C4-2B (cell line): ENCODE results near the gene CASZ1.

ENCODE experiments used
- H3K27ac ChIP-seq: fragments of 450-650 bp; 2 replicates; pipeline ENCODE4 v1.5.1; 2017
- ZFX ChIP-seq: fragments of 450-650 bp; IDR thresholded peaks from 2 replicates; pipeline ENCODE4 v1.6.1; 2017
- TF ChIP-seq, protein P1 (sequence below): fragments of 450-650 bp; conservative IDR thresholded peaks from 2 replicates; pipeline ENCODE4 v1.5.1; 2017; ENCODE audit warnings: mild to moderate bottlenecking

The CASZ1 gene

DNA sequence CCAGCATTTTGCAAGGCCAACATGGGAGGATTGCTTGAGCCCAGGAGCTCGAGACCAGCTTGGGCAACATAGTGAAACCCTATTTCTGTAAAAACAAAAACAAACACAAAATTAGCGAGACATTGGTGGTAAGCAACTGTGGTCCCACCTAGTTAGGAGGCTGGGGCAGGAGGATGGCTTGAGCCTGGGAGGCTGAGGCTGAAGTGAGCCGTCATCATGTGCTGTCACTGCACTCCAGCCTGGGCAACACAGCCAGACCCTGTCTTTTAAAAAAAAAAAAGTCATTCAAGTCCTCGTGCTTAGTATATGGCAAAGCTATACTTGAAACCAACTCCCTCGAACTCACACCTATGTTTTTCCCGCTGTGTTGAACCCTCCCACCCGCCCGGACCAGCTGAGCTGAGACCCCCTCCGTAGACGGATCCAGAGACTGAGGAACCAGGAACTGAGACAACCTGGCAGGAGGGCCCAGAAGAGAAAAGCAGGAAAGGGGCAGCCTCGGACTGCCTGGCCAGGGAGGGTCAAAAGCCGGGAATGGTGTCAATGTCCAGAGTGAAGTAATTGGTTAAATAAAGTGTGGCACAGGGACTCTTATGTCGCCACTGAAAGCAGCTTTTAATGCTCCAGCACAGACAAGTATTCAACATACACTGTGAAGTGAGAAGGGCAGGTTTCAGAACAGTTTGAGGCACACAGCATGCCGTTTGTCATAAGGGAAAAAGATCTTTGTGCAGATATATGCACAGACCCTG, 32.8 kb upstream of the CASZ1 start:
- TF ChIP-seq, protein P1, sequence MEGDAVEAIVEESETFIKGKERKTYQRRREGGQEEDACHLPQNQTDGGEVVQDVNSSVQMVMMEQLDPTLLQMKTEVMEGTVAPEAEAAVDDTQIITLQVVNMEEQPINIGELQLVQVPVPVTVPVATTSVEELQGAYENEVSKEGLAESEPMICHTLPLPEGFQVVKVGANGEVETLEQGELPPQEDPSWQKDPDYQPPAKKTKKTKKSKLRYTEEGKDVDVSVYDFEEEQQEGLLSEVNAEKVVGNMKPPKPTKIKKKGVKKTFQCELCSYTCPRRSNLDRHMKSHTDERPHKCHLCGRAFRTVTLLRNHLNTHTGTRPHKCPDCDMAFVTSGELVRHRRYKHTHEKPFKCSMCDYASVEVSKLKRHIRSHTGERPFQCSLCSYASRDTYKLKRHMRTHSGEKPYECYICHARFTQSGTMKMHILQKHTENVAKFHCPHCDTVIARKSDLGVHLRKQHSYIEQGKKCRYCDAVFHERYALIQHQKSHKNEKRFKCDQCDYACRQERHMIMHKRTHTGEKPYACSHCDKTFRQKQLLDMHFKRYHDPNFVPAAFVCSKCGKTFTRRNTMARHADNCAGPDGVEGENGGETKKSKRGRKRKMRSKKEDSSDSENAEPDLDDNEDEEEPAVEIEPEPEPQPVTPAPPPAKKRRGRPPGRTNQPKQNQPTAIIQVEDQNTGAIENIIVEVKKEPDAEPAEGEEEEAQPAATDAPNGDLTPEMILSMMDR, result no peak
- TF ChIP-seq ZFX, result no peak

DNA sequence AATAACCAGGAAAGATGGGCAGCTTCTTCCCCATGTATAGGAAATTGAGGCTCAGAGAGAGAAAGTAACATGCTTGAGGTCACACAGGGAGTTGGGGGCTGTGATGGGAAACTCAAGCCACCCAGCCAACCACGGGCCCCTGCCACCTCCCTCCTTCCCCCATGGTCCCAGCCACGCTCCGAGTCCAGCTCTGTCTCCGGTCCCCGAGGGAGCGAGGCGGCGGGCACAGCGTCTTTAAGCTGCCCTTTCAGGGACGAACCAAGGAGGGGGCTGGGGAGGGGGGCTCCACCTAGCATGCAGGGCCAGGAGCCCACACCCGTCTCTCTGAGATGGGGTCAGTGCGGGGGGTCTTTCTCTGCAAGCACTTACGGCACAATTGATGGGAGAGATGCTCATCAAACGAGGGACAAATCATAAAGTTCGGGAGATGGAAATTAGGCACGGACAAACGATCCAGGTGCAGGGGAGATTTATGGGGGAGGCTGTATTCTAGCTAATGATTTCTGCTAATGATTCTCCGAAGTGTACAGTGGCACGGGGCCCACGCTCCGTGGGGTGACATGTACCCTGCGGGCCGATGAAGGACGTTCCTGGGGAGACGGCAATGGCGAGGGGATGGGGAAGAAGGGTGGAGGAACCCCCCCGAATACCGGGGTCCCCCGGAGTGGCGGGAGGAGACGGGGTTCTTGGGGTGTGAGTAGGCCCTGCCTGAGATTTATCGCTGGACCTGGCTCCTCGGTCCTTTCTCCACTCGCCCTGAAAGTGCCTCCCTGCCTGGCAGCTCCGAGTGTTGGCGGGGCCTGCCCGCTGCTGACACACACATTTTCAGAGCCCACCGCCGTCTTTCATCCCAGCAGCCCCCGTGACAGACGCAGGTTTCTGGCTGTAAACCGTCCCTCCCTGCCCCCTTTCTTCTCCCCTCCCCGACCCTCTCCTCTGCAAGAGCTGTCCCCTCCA, 31.2 kb upstream of the CASZ1 start:
- no peak overlapping the region for H3K27ac ChIP-seq
- no peak for TF ChIP-seq ZFX
- TF ChIP-seq, protein P1, result no peak

More for the DNA sequence above, 32.8 kb upstream of the CASZ1 start:
- no peak overlapping the region for H3K27ac ChIP-seq

DNA sequence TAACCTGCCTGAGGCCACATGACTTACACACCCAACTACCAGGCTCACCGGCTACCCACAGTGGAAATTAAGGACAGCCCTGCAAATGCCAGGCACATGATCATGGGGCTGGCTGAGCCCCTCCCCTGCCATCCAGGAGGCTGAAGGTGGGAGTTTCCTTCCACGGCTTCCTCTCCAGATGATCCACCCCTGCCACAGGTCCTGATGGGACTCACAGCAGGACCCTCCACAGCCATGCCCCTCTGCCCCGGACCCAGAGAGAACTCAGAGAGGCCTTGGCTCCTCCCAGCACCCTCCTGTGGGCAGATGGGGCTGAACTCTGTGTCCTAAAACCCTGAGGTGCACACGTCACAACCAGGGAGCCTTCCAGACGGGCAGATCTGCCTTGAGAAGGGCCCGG, 29.1 kb upstream of the CASZ1 start:
- TF ChIP-seq ZFX, result no peak
- TF ChIP-seq, protein P1, result no peak
- H3K27ac ChIP-seq, result no peak overlapping the region

DNA sequence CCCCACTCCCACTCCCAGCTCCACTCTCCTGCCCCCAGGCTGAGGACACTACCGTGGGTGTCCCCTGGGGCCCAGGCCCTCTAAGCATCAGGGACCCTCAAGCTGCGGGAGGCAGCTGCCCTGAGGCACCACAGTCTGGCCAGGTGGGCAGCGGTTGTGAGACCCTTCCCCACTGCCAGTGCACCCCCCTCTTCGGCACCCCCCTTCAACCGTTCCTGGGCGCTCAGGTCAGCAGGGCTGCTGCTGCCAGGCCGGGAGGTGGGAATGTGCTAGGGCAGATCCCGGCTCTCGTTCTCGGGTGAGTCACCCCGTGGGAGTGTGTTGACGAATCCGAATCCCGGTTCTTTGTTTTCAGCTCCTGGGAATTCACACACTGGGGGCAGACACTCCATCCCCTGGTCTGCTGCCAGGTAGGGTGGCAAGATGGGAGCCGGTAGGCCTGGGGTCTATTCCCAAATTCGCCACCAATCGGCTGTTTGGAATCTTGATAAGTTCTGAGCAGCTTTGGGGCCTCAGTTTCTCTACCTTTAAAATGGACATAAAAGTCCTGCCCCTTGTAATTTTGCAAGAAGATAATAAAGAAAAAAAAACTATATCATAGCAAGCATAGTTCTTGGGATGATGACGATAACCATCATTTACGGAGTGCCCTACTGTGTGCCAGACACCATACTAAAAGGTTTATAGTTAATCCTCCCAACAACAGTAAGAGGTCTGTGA, 28.5 kb upstream of the CASZ1 start:
- H3K27ac ChIP-seq, result no peak overlapping the region
- TF ChIP-seq, protein P1, result no peak
- TF ChIP-seq ZFX, result no peak

DNA sequence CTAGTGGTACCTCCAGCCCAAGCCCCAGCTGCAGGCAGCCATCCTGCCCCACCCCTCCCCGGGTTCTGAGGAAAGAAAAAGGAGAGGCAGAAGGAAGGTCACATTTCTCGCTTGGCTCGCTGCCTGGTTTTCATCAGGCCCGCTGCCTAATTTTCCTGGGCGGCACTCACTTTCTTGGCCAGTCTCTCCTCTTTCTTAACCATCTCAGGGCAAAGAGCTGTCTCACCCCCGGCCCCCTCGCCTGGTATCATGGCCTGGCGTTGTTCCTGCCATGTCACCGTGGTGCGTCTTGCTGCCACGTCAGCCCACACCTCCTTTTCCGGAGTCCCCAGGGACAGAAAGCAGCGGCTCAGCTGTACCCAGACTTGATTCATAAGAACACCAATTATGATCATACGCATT, 26.6 kb upstream of the CASZ1 start:
- TF ChIP-seq, protein P1, result no peak
- no peak for TF ChIP-seq ZFX
- no peak overlapping the region for H3K27ac ChIP-seq

DNA sequence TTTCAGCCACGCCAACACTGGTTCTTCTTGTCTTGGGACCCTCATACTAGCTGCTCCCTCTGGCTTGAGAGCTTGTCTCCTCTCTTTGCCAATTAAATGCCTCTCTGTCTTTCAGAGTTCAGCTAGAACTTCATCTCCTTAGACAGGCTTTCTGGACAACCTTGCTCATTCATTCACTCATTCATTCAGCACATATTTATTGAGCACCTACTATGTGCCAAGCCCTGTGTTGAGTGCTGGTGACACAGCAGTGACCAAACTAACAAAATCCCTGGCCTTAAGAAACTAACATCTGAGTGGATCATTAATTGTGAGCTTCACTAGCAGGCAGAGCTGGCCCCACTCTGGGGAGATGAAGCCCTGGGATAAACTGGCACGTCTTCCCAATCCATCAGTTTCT, 24.9 kb upstream of the CASZ1 start:
- no peak overlapping the region for H3K27ac ChIP-seq
- TF ChIP-seq, protein P1, result no peak
- TF ChIP-seq ZFX, result no peak
